ENCODE measurements around the gene FLRT3.
A peak's percentile ranks its signal among the peaks of the same experiment; 100 is the strongest.

FLRT3 gene

DNA sequence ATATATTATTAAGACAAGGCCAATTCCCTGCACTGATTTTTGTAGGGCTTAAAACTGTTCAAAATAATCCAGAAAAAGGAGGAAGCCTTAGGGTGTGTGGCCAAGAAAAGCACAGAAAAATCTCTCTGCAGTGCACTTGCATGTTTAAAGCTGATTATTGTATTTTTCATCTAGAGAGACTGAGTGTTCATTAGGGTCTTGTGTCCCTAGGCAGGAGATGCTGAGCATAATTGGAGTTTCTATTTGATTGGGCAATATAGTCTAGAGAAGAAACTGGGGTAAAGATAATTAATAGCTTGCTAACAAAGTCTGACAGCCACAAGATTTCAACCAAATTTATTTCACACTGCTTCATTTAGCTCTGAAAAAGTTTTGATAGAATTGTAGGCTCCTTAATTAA is 2.4 kb downstream of the FLRT3 start:
- Histone ChIP-seq H3K27ac (no peak overlapping the region), H3K4me3 (ENCODE audit: low read depth, low read length) (no peak overlapping the region), H3K36me3 (replicated peaks) (no peaks in the 10 kb centered on the region), H3K27me3 (replicated peaks) (no peaks in the 10 kb centered on the region)
- DNase-seq, result no peak
- TF ChIP-seq, protein P1, sequence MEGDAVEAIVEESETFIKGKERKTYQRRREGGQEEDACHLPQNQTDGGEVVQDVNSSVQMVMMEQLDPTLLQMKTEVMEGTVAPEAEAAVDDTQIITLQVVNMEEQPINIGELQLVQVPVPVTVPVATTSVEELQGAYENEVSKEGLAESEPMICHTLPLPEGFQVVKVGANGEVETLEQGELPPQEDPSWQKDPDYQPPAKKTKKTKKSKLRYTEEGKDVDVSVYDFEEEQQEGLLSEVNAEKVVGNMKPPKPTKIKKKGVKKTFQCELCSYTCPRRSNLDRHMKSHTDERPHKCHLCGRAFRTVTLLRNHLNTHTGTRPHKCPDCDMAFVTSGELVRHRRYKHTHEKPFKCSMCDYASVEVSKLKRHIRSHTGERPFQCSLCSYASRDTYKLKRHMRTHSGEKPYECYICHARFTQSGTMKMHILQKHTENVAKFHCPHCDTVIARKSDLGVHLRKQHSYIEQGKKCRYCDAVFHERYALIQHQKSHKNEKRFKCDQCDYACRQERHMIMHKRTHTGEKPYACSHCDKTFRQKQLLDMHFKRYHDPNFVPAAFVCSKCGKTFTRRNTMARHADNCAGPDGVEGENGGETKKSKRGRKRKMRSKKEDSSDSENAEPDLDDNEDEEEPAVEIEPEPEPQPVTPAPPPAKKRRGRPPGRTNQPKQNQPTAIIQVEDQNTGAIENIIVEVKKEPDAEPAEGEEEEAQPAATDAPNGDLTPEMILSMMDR (IDR thresholded peaks at IDR 0.05; ENCODE audit: low read depth, low read length, missing control alignments), result no peak
- in situ Hi-C loops (cut with HindIII; ENCODE audit: low pct_ligation_motif_present, low sequenced_read_pairs), result no loop called here

DNA sequence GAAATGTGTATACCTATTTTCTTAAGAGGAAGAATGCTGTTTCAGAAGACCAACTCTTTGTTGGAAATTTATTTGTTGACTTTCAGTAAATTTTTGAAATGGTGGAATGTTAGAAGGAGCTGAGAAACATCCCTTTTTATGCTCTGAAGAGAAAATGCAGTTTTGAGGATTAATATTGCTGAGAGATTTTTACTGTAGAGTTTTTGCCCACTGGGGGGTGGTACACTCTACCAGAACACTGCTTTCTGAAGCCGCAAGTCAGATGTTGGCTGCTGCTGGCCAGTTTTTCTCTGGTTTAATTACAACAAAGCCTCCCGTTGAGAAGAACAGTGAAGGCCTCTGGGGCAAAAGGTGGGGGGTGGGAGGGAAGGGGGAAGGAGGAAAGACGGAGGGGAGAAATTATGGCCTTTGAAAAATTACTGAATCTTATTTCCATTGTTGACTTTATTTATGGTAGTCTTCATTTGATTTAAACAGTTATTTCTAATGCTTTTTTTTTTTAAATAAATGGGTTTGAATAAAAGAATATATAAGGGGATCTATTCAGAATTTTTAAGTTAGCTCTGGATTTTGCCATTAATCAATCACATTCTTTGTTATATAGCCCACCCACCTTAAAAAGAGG is 3.0 kb downstream of the FLRT3 start:
- Histone ChIP-seq H3K36me3 (replicated peaks) (no peaks in the 10 kb centered on the region), H3K27me3 (replicated peaks) (no peaks in the 10 kb centered on the region), H3K4me3 (ENCODE audit: low read depth, low read length) (no peak overlapping the region), H3K27ac (no peak overlapping the region)
- in situ Hi-C loops (cut with HindIII; ENCODE audit: low pct_ligation_motif_present, low sequenced_read_pairs), result no loop called here
- TF ChIP-seq, protein P1 (IDR thresholded peaks at IDR 0.05; ENCODE audit: low read depth, low read length, missing control alignments), result peak; percentile 72
- peak; percentile 45 for DNase-seq

DNA sequence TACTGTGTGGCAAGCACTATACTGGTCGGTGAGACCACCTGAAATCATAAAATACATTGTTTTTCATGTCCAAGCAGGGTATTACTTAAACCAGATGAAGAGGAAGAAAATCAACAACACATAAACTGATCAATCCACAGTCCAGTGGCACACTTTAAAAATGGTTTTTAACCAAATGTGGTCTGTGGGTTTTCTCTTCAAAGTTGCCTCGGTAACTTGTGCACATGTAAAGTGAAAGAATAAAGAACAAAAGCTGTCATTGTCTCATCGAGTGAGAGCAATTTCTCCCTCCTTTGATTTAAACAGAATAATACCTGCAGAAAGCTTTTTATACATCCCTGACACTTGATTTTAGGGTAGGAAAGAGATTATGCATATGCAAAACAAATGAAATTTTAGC is 3.7 kb downstream of the FLRT3 start:
- H3K27ac ChIP-seq, result no peak overlapping the region
- TF ChIP-seq, protein P1 (IDR thresholded peaks at IDR 0.05; ENCODE audit: low read depth, low read length, missing control alignments), result no peak
- no peak overlapping the region for H3K4me3 ChIP-seq (ENCODE audit: low read depth, low read length)
- no peak for DNase-seq
- no peaks in the 10 kb centered on the region for H3K27me3 ChIP-seq (replicated peaks)
- H3K36me3 ChIP-seq (replicated peaks), result no peaks in the 10 kb centered on the region
- in situ Hi-C loops (cut with HindIII; ENCODE audit: low pct_ligation_motif_present, low sequenced_read_pairs), result no loop called here

GRCh38 chr20:14332866-14333265 is 4.5 kb downstream of the FLRT3 start:
- Histone ChIP-seq H3K36me3 (replicated peaks) (no peaks in the 10 kb centered on the region), H3K4me3 (ENCODE audit: low read depth, low read length) (no peak overlapping the region), H3K27ac (no peak overlapping the region), H3K27me3 (replicated peaks) (no peaks in the 10 kb centered on the region)
- TF ChIP-seq, protein P1 (IDR thresholded peaks at IDR 0.05; ENCODE audit: low read depth, low read length, missing control alignments), result no peak
- in situ Hi-C loops (cut with HindIII; ENCODE audit: low pct_ligation_motif_present, low sequenced_read_pairs), result no loop called here
- DNase-seq, result no peak

GRCh38 chr20:14331646-14332045 is 5.8 kb downstream of the FLRT3 start:
- H3K27ac ChIP-seq, result no peak overlapping the region
- H3K27me3 ChIP-seq (replicated peaks), result no peaks in the 10 kb centered on the region
- no peak overlapping the region for H3K4me3 ChIP-seq (ENCODE audit: low read depth, low read length)
- no peaks in the 10 kb centered on the region for H3K36me3 ChIP-seq (replicated peaks)
- TF ChIP-seq, protein P1 (IDR thresholded peaks at IDR 0.05; ENCODE audit: low read depth, low read length, missing control alignments), result no peak
- DNase-seq, result no peak
- in situ Hi-C loops (cut with HindIII; ENCODE audit: low pct_ligation_motif_present, low sequenced_read_pairs), result no loop called here

DNA sequence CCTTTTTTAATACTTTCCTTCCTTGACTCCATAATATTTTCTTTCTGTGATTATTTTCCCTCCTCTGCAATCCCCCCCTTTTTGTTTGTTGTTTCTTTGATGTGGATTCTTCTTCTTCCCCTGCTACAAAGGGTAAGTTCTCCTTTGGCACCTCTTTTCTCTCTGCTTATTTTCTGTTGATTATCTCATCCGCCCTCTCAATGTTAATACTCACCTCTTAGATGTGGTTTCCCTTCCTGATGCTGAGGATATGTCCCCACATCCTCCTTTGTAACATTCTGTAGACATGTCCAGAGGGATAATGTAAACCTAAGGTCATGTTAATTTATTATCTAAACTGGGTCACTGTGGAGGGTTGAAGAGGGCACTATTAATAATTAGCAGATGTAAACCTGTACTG is 17.7 kb downstream of the FLRT3 start:
- DNase-seq, result no peak
- Histone ChIP-seq H3K27ac (no peak overlapping the region), H3K4me3 (ENCODE audit: low read depth, low read length) (no peak overlapping the region), H3K27me3 (replicated peaks) (no peaks in the 10 kb centered on the region), H3K36me3 (replicated peaks) (no peaks in the 10 kb centered on the region)
- in situ Hi-C loops (cut with HindIII; ENCODE audit: low pct_ligation_motif_present, low sequenced_read_pairs), result no loop called here
- TF ChIP-seq, protein P1 (IDR thresholded peaks at IDR 0.05; ENCODE audit: low read depth, low read length, missing control alignments), result no peak
